ENCODE measurements around the gene ABCC1.
"Not testable (repeated sequence)": the region's sequence is repeated elsewhere in the genome, so short reads cannot be mapped to it uniquely, and the experiment has no call there.

ABCC1 gene

GRCh38 chr16:16176328-16176727 lies 226.9 kb downstream of the ABCC1 start:
- H3K4me3 ChIP-seq (replicated peaks; ENCODE audit: low read depth, low read length) = no peak overlapping the region
- no peak for DNase-seq (ENCODE audit: extremely low read depth, low read depth)
- no peak for TF ChIP-seq CTCF (IDR thresholded peaks at IDR 0.05; ENCODE audit: low read depth, low read length, missing control alignments)

- no peak overlapping the region for H3K4me3 ChIP-seq (replicated peaks; ENCODE audit: low read depth, low read length)
- DNase-seq (ENCODE audit: extremely low read depth, low read depth) = no peak
- no peak for TF ChIP-seq CTCF (IDR thresholded peaks at IDR 0.05; ENCODE audit: low read depth, low read length, missing control alignments)
Measured at GRCh38 chr16:16178455-16179162, 229.2 kb downstream of the ABCC1 start.

GRCh38 chr16:16181748-16182147 lies 232.3 kb downstream of the ABCC1 start:
- H3K4me3 ChIP-seq (replicated peaks; ENCODE audit: low read depth, low read length); DNase-seq (ENCODE audit: extremely low read depth, low read depth): not testable (repeated sequence)

- no peak for TF ChIP-seq CTCF (IDR thresholded peaks at IDR 0.05; ENCODE audit: low read depth, low read length, missing control alignments)
- DNase-seq (ENCODE audit: extremely low read depth, low read depth) = no peak
- no peak overlapping the region for H3K4me3 ChIP-seq (replicated peaks; ENCODE audit: low read depth, low read length)
Measured at GRCh38 chr16:16182918-16183317, 233.5 kb downstream of the ABCC1 start.

GRCh38 chr16:16183562-16183961 lies 234.1 kb downstream of the ABCC1 start:
- DNase-seq (ENCODE audit: extremely low read depth, low read depth) = no peak
- peak; percentile 37 for TF ChIP-seq CTCF (IDR thresholded peaks at IDR 0.05; ENCODE audit: low read depth, low read length, missing control alignments)
- H3K4me3 ChIP-seq (replicated peaks; ENCODE audit: low read depth, low read length) = no peak overlapping the region

- TF ChIP-seq CTCF (IDR thresholded peaks at IDR 0.05; ENCODE audit: low read depth, low read length, missing control alignments) = no peak
- DNase-seq (ENCODE audit: extremely low read depth, low read depth) = no peak
- no peak overlapping the region for H3K4me3 ChIP-seq (replicated peaks; ENCODE audit: low read depth, low read length)
Measured at GRCh38 chr16:16184594-16184993, 235.2 kb downstream of the ABCC1 start.

- H3K4me3 ChIP-seq (replicated peaks; ENCODE audit: low read depth, low read length) = no peak overlapping the region
- no peak for TF ChIP-seq CTCF (IDR thresholded peaks at IDR 0.05; ENCODE audit: low read depth, low read length, missing control alignments)
- DNase-seq (ENCODE audit: extremely low read depth, low read depth) = no peak
Measured at GRCh38 chr16:16185095-16185494, 235.7 kb downstream of the ABCC1 start.
